ENCODE results near the gene SEMA5B.
A peak's percentile ranks its signal among the peaks of the same experiment; 100 is the strongest.

Gene SEMA5B

DNA sequence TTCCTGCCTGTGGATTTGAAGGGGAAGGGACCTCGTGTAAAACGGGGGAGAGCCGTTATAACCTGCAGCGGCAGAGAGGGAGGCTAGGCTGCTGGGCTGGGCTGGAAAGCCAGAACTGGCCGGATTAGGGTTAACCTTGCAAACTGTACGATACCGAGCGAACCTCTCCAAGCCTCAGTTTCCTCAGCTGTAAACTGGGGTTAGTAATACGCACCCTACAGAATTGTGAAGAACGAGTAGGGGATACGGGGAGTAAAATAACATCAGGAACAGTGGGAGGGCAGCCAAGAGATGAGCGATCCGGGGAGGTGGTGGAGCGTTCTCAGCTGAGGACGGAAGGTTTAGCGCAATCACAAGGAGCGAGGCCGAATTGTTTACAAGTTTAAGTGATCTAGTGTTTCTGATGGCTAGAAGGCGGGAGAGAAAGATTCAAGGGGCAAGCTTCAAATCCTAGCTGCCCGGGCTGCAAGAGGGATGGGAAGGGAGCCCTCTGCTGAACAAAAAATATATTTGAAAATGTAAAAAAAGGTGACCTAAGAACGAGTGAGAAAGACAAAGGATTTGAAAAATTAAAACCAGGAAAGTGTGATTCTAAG lies 768 bp upstream of the SEMA5B start (continued):
- TF ChIP-seq, protein P1, sequence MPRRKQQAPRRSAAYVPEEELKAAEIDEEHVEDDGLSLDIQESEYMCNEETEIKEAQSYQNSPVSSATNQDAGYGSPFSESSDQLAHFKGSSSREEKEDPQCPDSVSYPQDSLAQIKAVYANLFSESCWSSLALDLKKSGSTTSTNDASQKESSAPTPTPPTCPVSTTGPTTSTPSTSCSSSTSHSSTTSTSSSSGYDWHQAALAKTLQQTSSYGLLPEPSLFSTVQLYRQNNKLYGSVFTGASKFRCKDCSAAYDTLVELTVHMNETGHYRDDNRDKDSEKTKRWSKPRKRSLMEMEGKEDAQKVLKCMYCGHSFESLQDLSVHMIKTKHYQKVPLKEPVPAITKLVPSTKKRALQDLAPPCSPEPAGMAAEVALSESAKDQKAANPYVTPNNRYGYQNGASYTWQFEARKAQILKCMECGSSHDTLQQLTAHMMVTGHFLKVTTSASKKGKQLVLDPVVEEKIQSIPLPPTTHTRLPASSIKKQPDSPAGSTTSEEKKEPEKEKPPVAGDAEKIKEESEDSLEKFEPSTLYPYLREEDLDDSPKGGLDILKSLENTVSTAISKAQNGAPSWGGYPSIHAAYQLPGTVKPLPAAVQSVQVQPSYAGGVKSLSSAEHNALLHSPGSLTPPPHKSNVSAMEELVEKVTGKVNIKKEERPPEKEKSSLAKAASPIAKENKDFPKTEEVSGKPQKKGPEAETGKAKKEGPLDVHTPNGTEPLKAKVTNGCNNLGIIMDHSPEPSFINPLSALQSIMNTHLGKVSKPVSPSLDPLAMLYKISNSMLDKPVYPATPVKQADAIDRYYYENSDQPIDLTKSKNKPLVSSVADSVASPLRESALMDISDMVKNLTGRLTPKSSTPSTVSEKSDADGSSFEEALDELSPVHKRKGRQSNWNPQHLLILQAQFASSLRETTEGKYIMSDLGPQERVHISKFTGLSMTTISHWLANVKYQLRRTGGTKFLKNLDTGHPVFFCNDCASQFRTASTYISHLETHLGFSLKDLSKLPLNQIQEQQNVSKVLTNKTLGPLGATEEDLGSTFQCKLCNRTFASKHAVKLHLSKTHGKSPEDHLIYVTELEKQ (tag by site-specific recombination; IDR thresholded peaks at IDR 0.05; ENCODE audit: borderline replicate concordance), result peak; percentile 7; the same call in 1 of the 2 replicates
- TF ChIP-seq ZNF48 (tag by site-specific recombination; IDR thresholded peaks at IDR 0.05) (no peak), ZNF157 (tag by site-specific recombination; IDR thresholded peaks at IDR 0.05) (no peak), BCL11B (tag by site-specific recombination; IDR thresholded peaks at IDR 0.05; ENCODE audit: low read depth) (no peak), ZNF654 (tag by site-specific recombination; IDR thresholded peaks at IDR 0.05; ENCODE audit: low read depth) (peak; percentile 70), ZNF350 (tag by site-specific recombination; IDR thresholded peaks at IDR 0.05) (no peak), ZNF670 (tag by site-specific recombination; IDR thresholded peaks at IDR 0.05; ENCODE audit: low read depth) (no peak), ZNF266 (tag by site-specific recombination; IDR thresholded peaks at IDR 0.05; ENCODE audit: low read depth) (no peak), ZNF791 (tag by site-specific recombination; IDR thresholded peaks at IDR 0.05) (no peak), ZNF664 (tag by site-specific recombination; IDR thresholded peaks at IDR 0.05) (0 out of 2 replicates have a peak, but pooled peaks have one; percentile 27), HOXA7 (CRISPR knock-in tag; IDR thresholded peaks at IDR 0.05; ENCODE audit: borderline replicate concordance) (no peak), SCRT2 (tag by site-specific recombination; IDR thresholded peaks at IDR 0.05) (no peak)
- TF ChIP-seq, protein P2, sequence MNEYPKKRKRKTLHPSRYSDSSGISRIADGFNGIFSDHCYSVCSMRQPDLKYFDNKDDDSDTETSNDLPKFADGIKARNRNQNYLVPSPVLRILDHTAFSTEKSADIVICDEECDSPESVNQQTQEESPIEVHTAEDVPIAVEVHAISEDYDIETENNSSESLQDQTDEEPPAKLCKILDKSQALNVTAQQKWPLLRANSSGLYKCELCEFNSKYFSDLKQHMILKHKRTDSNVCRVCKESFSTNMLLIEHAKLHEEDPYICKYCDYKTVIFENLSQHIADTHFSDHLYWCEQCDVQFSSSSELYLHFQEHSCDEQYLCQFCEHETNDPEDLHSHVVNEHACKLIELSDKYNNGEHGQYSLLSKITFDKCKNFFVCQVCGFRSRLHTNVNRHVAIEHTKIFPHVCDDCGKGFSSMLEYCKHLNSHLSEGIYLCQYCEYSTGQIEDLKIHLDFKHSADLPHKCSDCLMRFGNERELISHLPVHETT (tag by site-specific recombination; IDR thresholded peaks at IDR 0.05), result 0 out of 2 replicates have a peak, but pooled peaks have one; percentile 31
- TF ChIP-seq, protein P3, sequence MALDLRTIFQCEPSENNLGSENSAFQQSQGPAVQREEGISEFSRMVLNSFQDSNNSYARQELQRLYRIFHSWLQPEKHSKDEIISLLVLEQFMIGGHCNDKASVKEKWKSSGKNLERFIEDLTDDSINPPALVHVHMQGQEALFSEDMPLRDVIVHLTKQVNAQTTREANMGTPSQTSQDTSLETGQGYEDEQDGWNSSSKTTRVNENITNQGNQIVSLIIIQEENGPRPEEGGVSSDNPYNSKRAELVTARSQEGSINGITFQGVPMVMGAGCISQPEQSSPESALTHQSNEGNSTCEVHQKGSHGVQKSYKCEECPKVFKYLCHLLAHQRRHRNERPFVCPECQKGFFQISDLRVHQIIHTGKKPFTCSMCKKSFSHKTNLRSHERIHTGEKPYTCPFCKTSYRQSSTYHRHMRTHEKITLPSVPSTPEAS (tag by site-specific recombination; IDR thresholded peaks at IDR 0.05), result no peak
- TF ChIP-seq, protein P4, sequence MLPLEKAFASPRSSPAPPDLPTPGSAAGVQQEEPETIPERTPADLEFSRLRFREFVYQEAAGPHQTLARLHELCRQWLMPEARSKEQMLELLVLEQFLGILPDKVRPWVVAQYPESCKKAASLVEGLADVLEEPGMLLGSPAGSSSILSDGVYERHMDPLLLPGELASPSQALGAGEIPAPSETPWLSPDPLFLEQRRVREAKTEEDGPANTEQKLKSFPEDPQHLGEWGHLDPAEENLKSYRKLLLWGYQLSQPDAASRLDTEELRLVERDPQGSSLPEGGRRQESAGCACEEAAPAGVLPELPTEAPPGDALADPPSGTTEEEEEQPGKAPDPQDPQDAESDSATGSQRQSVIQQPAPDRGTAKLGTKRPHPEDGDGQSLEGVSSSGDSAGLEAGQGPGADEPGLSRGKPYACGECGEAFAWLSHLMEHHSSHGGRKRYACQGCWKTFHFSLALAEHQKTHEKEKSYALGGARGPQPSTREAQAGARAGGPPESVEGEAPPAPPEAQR (tag by site-specific recombination; IDR thresholded peaks at IDR 0.05), result no peak
- TF ChIP-seq, protein P5, sequence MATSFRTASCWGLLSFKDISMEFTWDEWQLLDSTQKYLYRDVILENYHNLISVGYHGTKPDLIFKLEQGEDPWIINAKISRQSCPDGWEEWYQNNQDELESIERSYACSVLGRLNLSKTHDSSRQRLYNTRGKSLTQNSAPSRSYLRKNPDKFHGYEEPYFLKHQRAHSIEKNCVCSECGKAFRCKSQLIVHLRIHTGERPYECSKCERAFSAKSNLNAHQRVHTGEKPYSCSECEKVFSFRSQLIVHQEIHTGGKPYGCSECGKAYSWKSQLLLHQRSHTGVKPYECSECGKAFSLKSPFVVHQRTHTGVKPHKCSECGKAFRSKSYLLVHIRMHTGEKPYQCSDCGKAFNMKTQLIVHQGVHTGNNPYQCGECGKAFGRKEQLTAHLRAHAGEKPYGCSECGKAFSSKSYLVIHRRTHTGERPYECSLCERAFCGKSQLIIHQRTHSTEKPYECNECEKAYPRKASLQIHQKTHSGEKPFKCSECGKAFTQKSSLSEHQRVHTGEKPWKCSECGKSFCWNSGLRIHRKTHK (tag by site-specific recombination; IDR thresholded peaks at IDR 0.05), result no peak

All from HEK293 (cell line).